ENCODE measurements around the gene IGSF6.

Gene IGSF6

GRCh38 chr16:21602785-21603184 is 49.6 kb downstream of the IGSF6 start:
- FAIRE-seq, result no peak
- DNase-seq (ENCODE audit: low spot score), result no peak

DNA sequence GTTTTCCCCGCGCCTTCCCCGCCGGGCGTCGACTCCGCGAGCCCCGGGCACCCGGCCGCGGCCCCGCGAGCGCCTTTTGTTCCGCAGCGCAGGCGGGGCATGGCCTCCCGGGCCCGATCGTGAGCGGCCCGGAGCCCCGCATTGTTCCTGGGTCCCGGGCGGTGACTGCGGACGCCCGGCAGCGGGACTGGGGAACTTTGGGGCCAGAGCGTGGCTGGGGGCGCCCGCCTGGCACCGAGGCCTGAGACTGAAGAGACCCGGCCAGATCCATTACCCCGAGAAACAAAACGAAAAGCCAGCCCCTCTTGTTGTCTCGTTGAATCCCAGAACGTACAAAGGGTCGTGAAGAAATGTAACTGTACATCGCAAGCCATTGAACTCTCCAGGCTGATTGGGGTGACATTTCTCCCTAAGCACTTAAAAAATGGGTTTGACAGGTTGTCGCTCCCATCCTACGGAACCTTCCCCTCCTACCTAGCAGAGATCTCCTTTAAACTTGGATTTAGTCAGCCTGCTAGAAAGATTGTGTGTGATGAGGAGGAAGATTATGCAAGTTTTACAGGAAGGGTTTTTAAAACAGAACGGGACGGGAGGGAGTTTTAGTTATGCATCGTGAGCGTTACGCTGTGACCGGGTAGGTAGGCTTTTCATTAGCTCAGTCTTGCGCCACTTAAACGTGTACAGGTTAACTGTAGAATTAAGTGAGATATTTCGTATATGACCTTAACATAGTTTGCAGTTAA is 52.2 kb downstream of the IGSF6 start:
- no peak for FAIRE-seq
- peak; percentile 7 for DNase-seq (ENCODE audit: low spot score)

DNA sequence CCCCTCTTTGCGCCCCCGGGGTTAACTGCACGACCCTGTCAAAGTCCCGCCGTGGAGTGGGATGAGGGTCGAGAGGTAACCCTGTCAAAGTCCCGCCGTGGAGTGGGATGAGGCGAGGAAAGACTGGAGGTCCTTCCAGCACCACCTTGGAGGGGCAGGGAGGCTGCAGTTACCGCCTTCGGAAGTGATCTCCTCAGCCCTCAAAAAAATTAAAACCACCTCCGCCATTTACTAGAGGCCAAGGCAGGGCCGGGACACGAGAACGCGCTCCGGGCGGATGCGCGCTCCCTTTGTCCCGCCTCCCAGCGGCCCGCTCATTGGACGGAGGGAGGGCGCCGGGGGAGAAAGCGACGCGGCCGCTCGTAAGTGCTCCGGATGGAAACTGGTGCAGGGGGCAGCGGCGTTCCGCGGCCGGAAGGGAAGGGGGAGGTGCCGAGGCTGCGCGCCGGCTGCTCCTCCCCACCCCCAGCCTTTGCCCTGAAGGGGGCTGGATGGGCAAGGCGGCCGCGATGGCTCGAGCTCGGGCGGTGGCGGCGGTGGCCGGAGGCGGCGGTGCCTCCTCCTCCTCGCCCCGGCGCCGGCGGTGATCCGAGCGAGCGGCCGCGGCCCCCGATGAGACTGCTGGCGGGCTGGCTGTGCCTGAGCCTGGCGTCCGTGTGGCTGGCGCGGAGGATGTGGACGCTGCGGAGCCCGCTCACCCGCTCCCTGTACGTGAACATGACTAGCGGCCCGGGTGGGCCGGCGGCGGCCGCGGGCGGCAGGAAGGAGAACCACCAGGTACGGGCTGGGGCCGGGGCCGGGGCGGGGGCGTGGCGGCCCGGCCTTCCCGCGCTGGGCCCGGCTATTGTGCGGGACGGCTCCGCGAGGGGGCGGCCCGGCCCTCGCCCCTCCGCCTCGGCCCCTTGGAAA is 53.0 kb downstream of the IGSF6 start, which contains the start of gene METTL9:
Gene METTL9 (plus strand): TSS at position 456 of the 909 bp plus-strand sequence. CDS start 157 bp downstream, at position 613.
- DNase-seq (ENCODE audit: low spot score), result peak; percentile 93
- no peak for FAIRE-seq

DNA sequence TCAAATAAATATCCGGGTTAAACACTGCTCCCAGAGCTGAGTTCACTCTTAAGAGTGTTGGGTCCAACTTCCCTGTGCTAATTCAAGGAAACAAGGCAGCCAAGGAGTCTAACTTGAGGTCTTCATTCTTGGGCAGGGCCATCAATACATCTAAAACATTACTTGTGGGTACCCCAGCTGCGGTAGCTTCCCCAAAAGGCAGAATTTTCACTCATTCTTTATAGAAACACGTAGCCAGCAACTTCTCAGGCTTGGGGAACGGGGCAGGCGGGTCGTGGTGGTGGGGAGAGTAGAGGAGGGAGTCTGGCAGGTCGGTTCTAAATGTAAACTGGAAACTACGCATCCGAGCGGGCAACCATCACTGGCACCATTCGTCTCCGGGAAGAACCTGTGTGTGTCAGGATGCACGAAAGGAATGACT is 53.7 kb downstream of the IGSF6 start:
- DNase-seq (ENCODE audit: low spot score), result no peak
- no peak for FAIRE-seq

- DNase-seq (ENCODE audit: low spot score), result no peak
- no peak for FAIRE-seq
These were observed 54.2 kb downstream of the IGSF6 start for GRCh38 chr16:21598206-21598605.

DNA sequence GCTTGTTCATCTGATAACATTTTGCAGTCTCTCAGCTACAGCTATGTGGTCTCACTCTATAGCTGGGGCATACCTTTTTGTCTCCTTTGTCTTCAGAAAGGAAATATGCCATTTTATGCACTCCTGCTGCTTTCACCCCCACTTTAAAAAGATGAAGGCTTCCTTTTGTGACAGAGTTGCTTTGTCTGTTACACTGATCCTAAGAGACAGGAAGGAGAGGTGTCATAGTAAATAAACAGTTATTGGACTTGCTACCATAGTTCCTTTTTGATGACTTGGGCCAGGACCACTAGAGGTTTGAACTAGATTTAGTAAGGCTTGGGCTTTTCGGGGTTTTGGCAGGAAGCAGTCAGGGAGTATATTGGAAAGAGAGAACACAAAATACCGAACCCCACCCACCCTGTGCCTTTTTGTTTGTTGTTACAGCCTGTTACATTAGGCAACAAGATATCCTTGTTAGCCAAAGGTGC is 54.8 kb downstream of the IGSF6 start:
- no peak for DNase-seq (ENCODE audit: low spot score)
- no peak for FAIRE-seq

DNA sequence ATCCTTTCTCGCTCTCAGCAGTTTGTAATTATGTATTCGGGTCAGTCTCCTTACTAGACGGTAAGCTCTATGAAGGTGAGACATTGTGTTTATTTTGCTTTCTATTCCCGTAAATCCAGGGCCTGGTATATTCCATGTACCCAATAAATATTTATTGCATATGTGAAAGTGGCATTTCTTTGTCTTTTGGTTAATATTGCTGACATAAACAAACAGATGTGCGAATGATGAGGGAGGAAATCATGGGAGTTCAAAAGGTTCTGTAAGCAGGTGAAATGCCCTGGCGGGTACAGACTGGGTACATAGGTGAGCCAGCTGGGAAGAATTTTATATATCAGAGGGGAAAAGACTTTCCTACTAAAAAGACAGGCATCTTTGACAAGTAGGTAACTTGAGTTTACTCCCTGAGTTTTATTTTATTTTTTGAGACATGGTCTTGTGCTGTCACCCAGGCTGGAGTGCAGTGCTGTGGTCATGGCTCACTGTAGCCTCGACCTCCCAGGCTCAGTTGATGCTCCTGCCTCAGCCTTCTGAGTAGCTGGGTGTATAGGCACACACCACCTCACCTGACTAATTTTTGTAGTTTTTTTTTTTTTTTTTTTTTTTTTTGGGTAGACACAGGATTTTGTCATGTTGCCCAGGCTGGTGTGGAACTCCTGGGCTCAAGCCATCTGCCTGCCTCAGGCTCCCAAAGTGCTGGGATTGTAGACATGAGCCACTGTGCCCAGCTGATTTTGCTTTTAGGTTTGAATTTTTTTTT is 58.7 kb downstream of the IGSF6 start:
- DNase-seq (ENCODE audit: low spot score), result no peak
- no peak for FAIRE-seq

DNA sequence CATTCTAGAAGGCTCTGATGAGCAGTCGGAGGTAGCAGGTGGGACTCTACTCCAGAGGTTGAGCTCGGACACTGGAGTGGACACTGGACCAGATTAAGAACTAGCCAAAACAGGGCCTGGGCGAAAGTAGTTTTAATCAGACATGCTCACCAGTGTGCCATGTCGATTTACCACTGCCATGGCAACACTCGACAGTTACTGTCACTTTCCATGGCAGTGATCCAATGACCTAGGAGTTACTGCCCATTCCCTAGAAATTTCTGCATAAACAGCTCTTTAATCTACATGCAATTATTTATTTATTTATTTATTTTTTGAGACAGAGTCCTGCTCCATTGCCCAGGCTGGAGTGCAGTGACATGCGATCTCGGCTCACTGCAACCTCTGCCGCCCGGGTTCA is 60.2 kb downstream of the IGSF6 start:
- no peak for FAIRE-seq
- DNase-seq (ENCODE audit: low spot score), result no peak

DNA sequence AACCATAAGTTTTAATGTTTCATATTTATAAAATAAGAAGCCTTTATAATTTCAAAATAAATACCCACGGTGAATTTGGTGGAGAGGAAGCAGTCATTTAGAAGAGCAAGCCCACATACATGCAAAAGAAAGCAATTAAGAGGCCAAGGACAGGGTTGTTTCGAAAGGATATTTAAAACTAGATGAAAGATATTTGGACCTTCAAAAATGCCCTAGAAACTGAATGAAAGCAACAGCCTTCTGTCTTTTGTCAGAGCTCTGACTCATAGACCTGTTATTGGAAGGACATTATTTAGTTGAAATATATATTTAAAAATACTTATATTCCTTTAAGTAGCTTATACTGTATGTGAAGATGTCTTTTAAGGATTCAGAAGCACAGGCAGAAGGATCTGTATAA is 61.6 kb downstream of the IGSF6 start:
- DNase-seq (ENCODE audit: low spot score) (no peak), FAIRE-seq (no peak)

GRCh38 chr16:21590287-21590686 is 62.1 kb downstream of the IGSF6 start:
- FAIRE-seq (no peak), DNase-seq (ENCODE audit: low spot score) (no peak)

GRCh38 chr16:21589551-21589950 is 62.9 kb downstream of the IGSF6 start:
- FAIRE-seq, result no peak

More at GRCh38 chr16:21589551-21589950, 62.9 kb downstream of the IGSF6 start:
- no peak for DNase-seq (ENCODE audit: low spot score)

Data from urothelium cell line (cell line).